SU-DHL-6 (cell line): ENCODE results near the gene FZD7.

Experiments used
- H2AFZ ChIP-seq: fragments of 200-600 bp; sonication (generic); 2 replicates; pipeline ENCODE4 v1.6.1; 2014; ENCODE audit warnings: low read depth, mild to moderate bottlenecking, moderate library complexity, mixed read lengths, antibody characterized with exemption, low read length; ENCODE audit not compliant: severe bottlenecking
- H3F3A ChIP-seq: fragments of 200-600 bp; shearing (Covaris generic); 2 replicates; pipeline ENCODE4 v1.6.0; 2016; ENCODE audit warnings: antibody characterized with exemption, mild to moderate bottlenecking; ENCODE audit not compliant: insufficient read depth
- H3K27ac ChIP-seq: fragments of 200-600 bp; sonication (generic); 2 replicates; pipeline ENCODE4 v1.5.1; 2016; ENCODE audit warnings: low read depth, mild to moderate bottlenecking, low read length, moderate library complexity, mixed read lengths
- H3K27me3 ChIP-seq: fragments of 200-600 bp; sonication (generic), shearing (Covaris generic); 2 replicates; pipeline ENCODE4 v1.6.0; 2014; ENCODE audit warnings: mild to moderate bottlenecking, low read length
- H3K36me3 ChIP-seq: fragments of 200-600 bp; sonication (generic); 2 replicates; pipeline ENCODE4 v1.6.1; 2014; ENCODE audit warnings: mild to moderate bottlenecking, low read length, mixed read lengths
- H3K4me2 ChIP-seq: fragments of 300-600, 200-600 bp; shearing (Covaris generic), sonication (generic); 2 replicates; pipeline ENCODE4 v1.6.0; 2014; ENCODE audit warnings: low read length, low read depth, mild to moderate bottlenecking; ENCODE audit not compliant: poor library complexity, severe bottlenecking
- H3K4me3 ChIP-seq: fragments of 200-600 bp; sonication (generic); 2 replicates; pipeline ENCODE4 v1.5.1; 2014; ENCODE audit warnings: antibody characterized with exemption, low read length, mild to moderate bottlenecking, mixed read lengths; ENCODE audit not compliant: insufficient read depth, poor library complexity, severe bottlenecking
- H3K79me2 ChIP-seq: fragments of 200-600 bp; sonication (generic); 2 replicates; pipeline ENCODE4 v1.6.1; 2014; ENCODE audit warnings: mild to moderate bottlenecking, low read length, moderate library complexity; ENCODE audit not compliant: insufficient read depth
- H3K9ac ChIP-seq: fragments of 200-600 bp; sonication (generic); 2 replicates; pipeline ENCODE4 v1.7.0; 2014; ENCODE audit warnings: mild to moderate bottlenecking, low read length
- H3K9me2 ChIP-seq: fragments of 200-600 bp; sonication (generic); replicated peaks from 2 replicates; pipeline ENCODE4 v1.6.1; 2014; ENCODE audit warnings: low read length; ENCODE audit not compliant: insufficient read depth
- H3K9me3 ChIP-seq: fragments of 200-600 bp; sonication (generic); 2 replicates; pipeline ENCODE4 v1.6.1; 2014; ENCODE audit warnings: low read length, mixed read lengths; ENCODE audit not compliant: insufficient read depth
- H4K20me1 ChIP-seq: fragments of 200-600 bp; sonication (generic); 2 replicates; pipeline ENCODE4 v1.6.1; 2014; ENCODE audit warnings: low read depth, mild to moderate bottlenecking, antibody characterized with exemption, low read length, moderate library complexity, mixed read lengths
- CTCF ChIP-seq: fragments of 200-600 bp; sonication (generic); IDR thresholded peaks from one replicate; pipeline ENCODE4 v1.5.1; 2017; ENCODE audit warnings: antibody characterized with exemption, mild to moderate bottlenecking, low read length, moderate library complexity; ENCODE audit not compliant: insufficient read depth, poor library complexity, severe bottlenecking
- EZH2phosphoT487 ChIP-seq: fragments of 200-600 bp; sonication (generic), shearing (Covaris generic); conservative IDR thresholded peaks from 2 replicates; pipeline ENCODE4 v1.6.1; 2018; ENCODE audit warnings: mild to moderate bottlenecking, antibody characterized with exemption, low read length, moderate library complexity, mixed read lengths

Gene FZD7

DNA sequence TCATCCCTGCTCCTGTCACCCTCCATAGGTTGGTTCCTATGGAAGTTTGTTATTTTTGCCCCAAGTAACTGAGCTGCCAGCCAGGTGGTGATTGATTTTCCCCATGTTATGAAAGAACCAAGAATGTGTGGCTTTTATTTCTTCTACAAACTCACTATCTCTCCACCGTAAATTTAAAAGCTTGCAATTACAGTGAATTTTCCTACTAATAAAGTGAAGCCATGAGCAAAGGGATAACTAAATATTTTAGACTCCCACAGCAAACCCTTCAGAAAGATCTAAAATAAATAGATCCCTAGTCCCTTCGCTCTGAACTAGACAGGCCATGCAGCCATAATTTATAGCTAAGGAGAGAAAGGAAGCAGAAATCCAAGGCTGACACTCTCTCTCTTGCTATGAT is 33.2 kb downstream of the FZD7 start:
- Histone ChIP-seq H3K9me3 (no peaks in the 10 kb centered on the region), H3K9ac (no peak overlapping the region), H3K4me2 (no peak overlapping the region), H3K79me2 (no peaks in the 10 kb centered on the region), H3K4me3 (no peak overlapping the region), H3K27ac (no peak overlapping the region), H2AFZ (no peak overlapping the region), H3K9me2 (no peaks in the 10 kb centered on the region), H3F3A (no peaks in the 10 kb centered on the region), H3K36me3 (no peaks in the 10 kb centered on the region), H3K27me3 (no peaks in the 10 kb centered on the region), H4K20me1 (no peaks in the 10 kb centered on the region)
- no peak for TF ChIP-seq CTCF
- no peak for TF ChIP-seq EZH2phosphoT487

GRCh38 chr2:202067589-202067988 is 33.9 kb downstream of the FZD7 start:
- no peaks in the 10 kb centered on the region for H3K9me3 ChIP-seq
- no peaks in the 10 kb centered on the region for H3K79me2 ChIP-seq
- no peaks in the 10 kb centered on the region for H3K9me2 ChIP-seq
- no peaks in the 10 kb centered on the region for H3K36me3 ChIP-seq
- H3K4me2 ChIP-seq = no peak overlapping the region
- no peaks in the 10 kb centered on the region for H3F3A ChIP-seq
- no peak for TF ChIP-seq CTCF
- no peak overlapping the region for H2AFZ ChIP-seq
- H3K9ac ChIP-seq = no peak overlapping the region
- H4K20me1 ChIP-seq = no peaks in the 10 kb centered on the region
- no peaks in the 10 kb centered on the region for H3K27me3 ChIP-seq
- no peak overlapping the region for H3K4me3 ChIP-seq
- no peak overlapping the region for H3K27ac ChIP-seq

- Histone ChIP-seq H2AFZ (no peak overlapping the region), H3K27me3 (no peaks in the 10 kb centered on the region), H3K36me3 (no peaks in the 10 kb centered on the region), H3K79me2 (no peaks in the 10 kb centered on the region), H3K4me3 (no peak overlapping the region), H3K4me2 (no peak overlapping the region), H3F3A (no peaks in the 10 kb centered on the region), H3K9me2 (no peaks in the 10 kb centered on the region), H3K9me3 (no peaks in the 10 kb centered on the region), H3K27ac (no peak overlapping the region), H3K9ac (no peak overlapping the region), H4K20me1 (no peaks in the 10 kb centered on the region)
- TF ChIP-seq EZH2phosphoT487 (no peak), CTCF (no peak)
Measured at GRCh38 chr2:202069170-202070067, 35.8 kb downstream of the FZD7 start.
